ENCODE measurements around the gene CPT2. TPM values are rescaled to one million over a fixed set of nuclear protein-coding genes. Genes with fewer than 3 reads are reported as not detected.
A peak's percentile ranks its signal among the peaks of the same experiment; 100 is the strongest.

The CPT2 gene
- total RNA-seq, 4 donors from 2014 or later, result 17.2 to 28.8 (median 21.7) TPM

DNA sequence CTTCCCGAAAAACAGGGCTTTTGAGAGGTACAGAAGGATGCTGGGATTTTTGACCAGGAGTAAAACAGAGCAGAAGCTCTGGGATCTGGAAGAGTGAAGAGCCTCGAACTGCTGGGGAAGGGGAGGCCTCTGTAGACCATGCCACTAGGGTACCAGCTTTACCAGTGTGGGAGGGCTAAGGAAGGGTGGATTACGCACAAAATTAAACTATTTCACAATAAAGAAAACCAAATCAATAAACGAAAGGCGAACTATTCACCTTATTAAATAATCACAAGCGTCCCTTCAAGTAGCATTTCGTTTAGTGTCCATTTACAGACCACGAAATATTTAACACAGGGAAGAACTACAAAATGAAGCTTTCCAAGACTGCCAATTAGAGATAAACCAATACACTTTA lies 23.1 kb downstream of the CPT2 start:
- H3K27ac ChIP-seq, result peak overlapping the region; percentile 93 to 99 (median 96)
- DNase-seq (ENCODE audit: low spot score in 2 of 2), result no peak
- WGBS, 2 donors, result 18 to 19% methylated on average over 8 of the region's 8 CpGs
- no peaks in the 10 kb centered on the region for H3K9me3 ChIP-seq
- peaks cover 0 to 26% (median 6%) of the 10 kb centered on the region in 4 donors for H3K4me1 ChIP-seq
- no peaks in the 10 kb centered on the region for H3K27me3 ChIP-seq
- TF ChIP-seq EP300 (IDR thresholded peaks at IDR 0.05) (no peak), POLR2A (IDR thresholded peaks at IDR 0.05) (no peak)
- TF ChIP-seq, protein P1, sequence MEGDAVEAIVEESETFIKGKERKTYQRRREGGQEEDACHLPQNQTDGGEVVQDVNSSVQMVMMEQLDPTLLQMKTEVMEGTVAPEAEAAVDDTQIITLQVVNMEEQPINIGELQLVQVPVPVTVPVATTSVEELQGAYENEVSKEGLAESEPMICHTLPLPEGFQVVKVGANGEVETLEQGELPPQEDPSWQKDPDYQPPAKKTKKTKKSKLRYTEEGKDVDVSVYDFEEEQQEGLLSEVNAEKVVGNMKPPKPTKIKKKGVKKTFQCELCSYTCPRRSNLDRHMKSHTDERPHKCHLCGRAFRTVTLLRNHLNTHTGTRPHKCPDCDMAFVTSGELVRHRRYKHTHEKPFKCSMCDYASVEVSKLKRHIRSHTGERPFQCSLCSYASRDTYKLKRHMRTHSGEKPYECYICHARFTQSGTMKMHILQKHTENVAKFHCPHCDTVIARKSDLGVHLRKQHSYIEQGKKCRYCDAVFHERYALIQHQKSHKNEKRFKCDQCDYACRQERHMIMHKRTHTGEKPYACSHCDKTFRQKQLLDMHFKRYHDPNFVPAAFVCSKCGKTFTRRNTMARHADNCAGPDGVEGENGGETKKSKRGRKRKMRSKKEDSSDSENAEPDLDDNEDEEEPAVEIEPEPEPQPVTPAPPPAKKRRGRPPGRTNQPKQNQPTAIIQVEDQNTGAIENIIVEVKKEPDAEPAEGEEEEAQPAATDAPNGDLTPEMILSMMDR (IDR thresholded peaks at IDR 0.05), result no peak
- H3K36me3 ChIP-seq, result peaks cover 0 to 40% (median 0%) of the 10 kb centered on the region in 3 donors
- peak overlapping the region; percentile 65 to 95 (median 85) for H3K4me3 ChIP-seq

DNA sequence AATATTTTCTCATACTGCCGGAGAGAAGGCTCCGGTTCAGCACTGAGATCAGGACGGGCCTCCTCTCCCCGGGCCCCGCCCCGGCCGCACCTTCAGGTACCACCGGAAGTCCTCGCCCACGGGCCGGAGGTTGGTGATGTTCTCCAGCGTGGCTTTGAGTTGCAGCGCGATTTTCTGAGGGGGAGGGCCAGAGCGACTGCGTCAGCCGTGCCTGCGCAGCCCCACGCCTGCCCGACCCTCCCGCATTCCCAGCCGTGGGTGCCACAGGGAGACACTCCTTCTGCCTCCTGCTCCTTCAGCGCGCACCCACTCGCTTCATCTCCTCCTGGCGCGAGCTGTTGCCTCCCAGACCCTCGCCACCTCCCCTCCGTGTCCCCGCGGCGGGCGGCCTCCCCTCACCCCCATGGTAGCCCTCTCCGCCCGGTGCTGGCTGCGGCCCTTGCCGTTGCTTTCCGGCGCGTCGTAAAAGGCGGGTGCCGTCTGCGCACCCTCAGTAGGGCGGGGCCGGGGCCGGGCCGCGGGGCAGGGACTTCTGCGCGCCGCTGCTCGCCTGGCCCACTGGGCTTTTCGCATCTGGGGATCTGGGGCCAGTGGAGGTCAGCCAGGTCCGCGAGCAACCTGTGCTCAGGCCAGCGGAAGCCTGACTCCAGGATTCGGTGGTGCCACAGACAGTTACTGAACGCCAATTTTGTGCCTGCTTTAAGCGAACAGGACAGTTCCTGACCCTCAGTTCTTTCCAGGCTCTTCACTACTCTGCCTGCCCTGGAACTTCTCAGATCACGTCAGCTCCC lies 23.7 kb downstream of the CPT2 start, which contains the start of gene CZIB:
Gene CZIB, minus strand, starts transcription at position 464 of the 791 bp plus-strand sequence. Its CDS starts 59 bp downstream, at position 405.
- Histone ChIP-seq H3K36me3 (peaks cover 0 to 34% (median 0%) of the 10 kb centered on the region in 3 donors), H3K27me3 (no peaks in the 10 kb centered on the region), H3K4me1 (peaks cover 0 to 26% (median 6%) of the 10 kb centered on the region in 4 donors), H3K9me3 (no peaks in the 10 kb centered on the region), H3K4me3 (peak within 1 kb of the TSS; percentile 65 to 95 (median 85)), H3K27ac (peak within 1 kb of the TSS; percentile 93 to 99 (median 96))
- TF ChIP-seq, protein P1 (IDR thresholded peaks at IDR 0.05), result peak in 1 of 5 experiments; percentile 40
- TF ChIP-seq POLR2A (IDR thresholded peaks at IDR 0.05), result peak; percentile 82 to 94
- TF ChIP-seq EP300 (IDR thresholded peaks at IDR 0.05), result peak; percentile 72 to 99
- peak; percentile 85 to 91 for DNase-seq (ENCODE audit: low spot score in 2 of 2)
- WGBS, 2 donors, result 0 to 1% methylated on average over 40 to 50 of the region's 61 CpGs

DNA sequence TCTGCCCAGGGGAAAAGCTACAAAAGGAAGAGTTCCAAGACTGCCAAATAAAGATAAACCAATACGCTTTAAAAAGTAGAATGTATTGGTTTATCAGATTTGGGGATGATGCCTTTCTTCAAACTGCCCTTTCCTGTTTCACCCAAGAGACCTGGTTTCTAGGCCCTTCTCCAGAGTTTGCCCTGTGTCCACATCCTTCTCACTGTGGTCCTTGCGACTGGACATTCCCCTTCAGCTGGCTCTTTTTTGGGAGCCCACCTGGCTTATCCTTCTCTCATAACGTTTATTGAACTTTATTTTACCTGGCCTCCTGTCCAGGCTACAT lies 24.3 kb downstream of the CPT2 start:
- Histone ChIP-seq H3K27ac (peak overlapping the region; percentile 93 to 99 (median 96)), H3K36me3 (peaks cover 0 to 33% (median 0%) of the 10 kb centered on the region in 3 donors), H3K4me3 (peak overlapping the region; percentile 65 to 95 (median 85)), H3K27me3 (no peaks in the 10 kb centered on the region), H3K4me1 (peaks cover 0 to 26% (median 6%) of the 10 kb centered on the region in 4 donors), H3K9me3 (no peaks in the 10 kb centered on the region)
- WGBS, 2 donors, result 39 to 43% methylated on average over 3 of the region's 3 CpGs
- TF ChIP-seq, protein P1 (IDR thresholded peaks at IDR 0.05), result no peak
- TF ChIP-seq POLR2A (IDR thresholded peaks at IDR 0.05) (no peak), EP300 (IDR thresholded peaks at IDR 0.05) (no peak)
- no peak for DNase-seq (ENCODE audit: low spot score in 2 of 2)

DNA sequence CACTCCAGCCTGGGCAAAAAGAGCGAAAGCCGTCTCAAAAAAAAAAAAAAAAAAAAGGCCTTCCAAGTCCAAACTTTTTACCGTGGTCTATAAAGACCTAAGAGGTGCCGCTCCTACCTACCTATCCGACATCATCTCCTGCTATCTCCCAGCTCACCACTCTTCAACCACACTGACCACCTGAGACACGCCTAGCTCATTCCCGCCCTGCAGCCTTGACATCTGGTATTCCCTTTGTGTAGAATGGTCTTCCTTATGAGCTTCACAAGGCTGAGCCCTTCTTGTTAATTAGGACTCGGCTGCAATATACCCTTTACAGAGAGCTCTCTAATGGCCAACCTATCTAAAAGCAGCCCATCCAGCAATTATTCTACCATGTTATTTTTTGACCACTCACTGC lies 41.0 kb downstream of the CPT2 start:
- peak overlapping the region; percentile 36 to 84 (median 82) for H3K27ac ChIP-seq
- TF ChIP-seq POLR2A (IDR thresholded peaks at IDR 0.05), result no peak
- TF ChIP-seq EP300 (IDR thresholded peaks at IDR 0.05), result no peak
- TF ChIP-seq, protein P1 (IDR thresholded peaks at IDR 0.05), result no peak

More for the DNA sequence above, 41.0 kb downstream of the CPT2 start:
- Histone ChIP-seq H3K4me3 (peak overlapping the region; percentile 82 to 99 (median 90)), H3K9me3 (no peaks in the 10 kb centered on the region), H3K36me3 (peaks cover 0 to 35% (median 18%) of the 10 kb centered on the region in 3 donors), H3K27me3 (no peaks in the 10 kb centered on the region), H3K4me1 (peaks cover 0 to 34% (median 25%) of the 10 kb centered on the region in 4 donors)
- WGBS, 2 donors, result 38 to 41% methylated on average over 8 of the region's 8 CpGs
- no peak for DNase-seq (ENCODE audit: low spot score in 2 of 2)
